Heart left ventricle (tissue), 16 donors: ENCODE data around the gene SLC17A7. TPM values are rescaled to one million over a fixed set of nuclear protein-coding genes. Genes with fewer than 3 reads are reported as not detected.
A peak's percentile ranks its signal among the peaks of the same experiment; 100 is the strongest.

Experiments
- ATAC-seq, 4 donors: fragments of 200-7000 bp; cut with Tn5 transposase; one replicate each; pipeline ENCODE4 v1.9.1; 2020 to 2022; ENCODE audit warnings: moderate library complexity in 4 of 4, mild to moderate bottlenecking in 3 of 4, moderate number of reproducible peaks in 1 of 4
- DNase-seq, 5 donors: peaks; one replicate each; pipeline ENCODE4 v3.0.0-alpha.2; 2020
- H3K27ac ChIP-seq, 12 donors: fragments of 200-600 bp; sonication (generic) in 4 of 12; one replicate each; pipeline versions ENCODE4 v1.5.0 to v1.8.0; 2016 to 2022; ENCODE audit warnings: mild to moderate bottlenecking in 2 of 12
- H3K27me3 ChIP-seq, 9 donors: fragments of 200-600 bp; sonication (generic) in 2 of 9; one replicate each; pipeline versions ENCODE4 v1.5.1 to v1.8.0; 2016 to 2022; ENCODE audit warnings: mild to moderate bottlenecking in 3 of 9
- H3K36me3 ChIP-seq, 9 donors: fragments of 200-600 bp; sonication (generic) in 2 of 9; one replicate each; pipeline versions ENCODE4 v1.5.0 to v1.8.0; 2018 to 2022; ENCODE audit warnings: mild to moderate bottlenecking in 2 of 9
- H3K4me1 ChIP-seq, 12 donors: fragments of 200-600 bp; sonication (generic) in 4 of 12; one replicate each; pipeline versions ENCODE4 v1.5.0 to v1.8.0; 2016 to 2022; ENCODE audit warnings: mild to moderate bottlenecking in 3 of 12
- H3K4me3 ChIP-seq, 12 donors: fragments of 200-600 bp; sonication (generic) in 4 of 12; one replicate each; pipeline versions ENCODE4 v1.5.0 to v1.8.0; 2017 to 2022; ENCODE audit warnings: mild to moderate bottlenecking in 9 of 12, moderate library complexity in 4 of 12
- H3K9me3 ChIP-seq, 12 donors: fragments of 200-600 bp; sonication (generic) in 4 of 12; one replicate each; pipeline versions ENCODE4 v1.5.0 to v1.8.0; 2016 to 2022; ENCODE audit warnings: mild to moderate bottlenecking in 1 of 12
- CTCF ChIP-seq, 12 donors: fragments of 200-600 bp; sonication (generic) in 4 of 12; IDR thresholded peaks; one replicate each; pipeline versions ENCODE4 v1.5.0 to v1.8.0; 2018 to 2022; ENCODE audit warnings: antibody characterized with exemption in 12 of 12, mild to moderate bottlenecking in 5 of 12
- POLR2A ChIP-seq, 2 donors: fragments of 450-650 bp; IDR thresholded peaks; one replicate each; pipeline ENCODE4 v1.6.1; 2017; ENCODE audit warnings: antibody characterized with exemption in 2 of 2, mild to moderate bottlenecking in 2 of 2, moderate library complexity in 2 of 2
- WGBS, 4 donors: extraction: QIAGEN DNeasy Blood & Tissue Kit in 2 of 4; methylation state at CpG; one replicate each; pipeline versions ENCODE4 v1.1.5 to v1.1.7; 2013 to 2018; 5-methylcytosine and 5-hydroxymethylcytosine counted together
- intact Hi-C, 10 donors: fragments of 100-400 bp; cut with DNase I; formaldehyde crosslinking; loops; one replicate each; pipeline versions ENCODE4 v1.11.1 to v1.14.2; 2022
- polyA plus RNA-seq, 2 donors: library from polyadenylated mRNA; stranded (reverse); fragments of 200-250 nt; gene quantifications; one replicate each; pipeline ENCODE4 v1.2.3, GENCODE V29; 2013
- total RNA-seq, 9 donors: library from RNA; depleted of rRNA in 2 of 9; stranded (reverse); fragments of >200 nt in 2 of 9; fragmentation: NEBNext Ultra II Directional in 3 of 9; extraction: Animal tissue kit (Norgen Biotek cat#: 25700) in 3 of 9; gene quantifications; one replicate each; pipeline versions ENCODE4 v1.1.0 to v1.2.4, GENCODE V29; 2016 to 2023
- donor health status: ischemic (EF 13 %, LVEDD 7.1; RV severe dilation, severe dysfunction).
- donor health status: healthy with polysubstance abuse.
- donor health status: DM: no; HTN: yes; CAD: no.
- donor health status: DM: no; HTN: no; CAD: no.
- donor health status: ischemic (EF 25% LVEDD 6.9; RV normal size, moderate dysfunction).
- donor health status: ischemic (EF 25% LVEDD 5.7; RV mildly dilated, moderate dysfunction).
- donor health status: healthy.
- donor health status: DM: yes; HTN: yes; CAD: no.
- donor health status: ischemic (EF 35%, LVEDD 5.7; RV mildly dilated, moderate dysfunction).
- donor health status: nonischemic (EF 11% LVEDD 7.7; RV severe dilation, severe dysfunction).
- donor health status: DM: yes; HTN: yes; CAD: no.
- donor health status: PGD.
- donor health status: ischemic (EF 29% LVEDD 5.4; RV normal size, mild dysfunction).
- donor health status: nonischemic (EF 23%, LVEDD 6.1; RV moderate dilation, normal function).

The SLC17A7 gene
- total and polyA plus RNA-seq, 11 donors: 0.46 to 1.6 (median 0.89) TPM

- intact Hi-C loops: no loop called here
- Histone ChIP-seq H3K36me3 (no peaks in the 10 kb centered on the region), H3K9me3 (no peaks in the 10 kb centered on the region), H3K4me1 (peaks cover 0 to 34% (median 13%) of the 10 kb centered on the region in 12 donors), H3K27ac (no peak overlapping the region), H3K27me3 (peaks cover 61 to 99% (median 89%) of the 10 kb centered on the region in 9 donors), H3K4me3 (peak overlapping the region in 2 of 12 donors; percentile 4 to 17)
- 1 to 2% (median 2%) methylated on average over 27 to 45 of the region's 45 CpGs for WGBS, 4 donors
- DNase-seq: no peak
- TF ChIP-seq POLR2A (IDR thresholded peaks at IDR 0.05) (no peak), CTCF (IDR thresholded peaks at IDR 0.05) (no peak)
- ATAC-seq: no peak
These were observed 13.3 kb downstream of the SLC17A7 start for GRCh38 chr19:49427855-49428546.

GRCh38 chr19:49427339-49427738 lies 14.0 kb downstream of the SLC17A7 start:
- WGBS, 4 donors: 39 to 81% (median 60%) methylated on average over 8 to 12 of the region's 12 CpGs
- Histone ChIP-seq H3K36me3 (no peaks in the 10 kb centered on the region), H3K27me3 (peaks cover 61 to 99% (median 89%) of the 10 kb centered on the region in 9 donors), H3K4me1 (peaks cover 0 to 39% (median 19%) of the 10 kb centered on the region in 12 donors), H3K9me3 (no peaks in the 10 kb centered on the region), H3K4me3 (no peak overlapping the region), H3K27ac (no peak overlapping the region)
- intact Hi-C loops: no loop called here
- DNase-seq (peak in 1 of 5 donors; percentile 13), ATAC-seq (no peak)
- TF ChIP-seq CTCF (IDR thresholded peaks at IDR 0.05) (no peak), POLR2A (IDR thresholded peaks at IDR 0.05) (no peak)

- Histone ChIP-seq H3K27me3 (peaks cover 54 to 99% (median 88%) of the 10 kb centered on the region in 9 donors), H3K4me3 (no peak overlapping the region), H3K9me3 (no peaks in the 10 kb centered on the region), H3K36me3 (no peaks in the 10 kb centered on the region), H3K27ac (no peak overlapping the region), H3K4me1 (peaks cover 0 to 49% (median 28%) of the 10 kb centered on the region in 12 donors)
- intact Hi-C loops: no loop called here
- TF ChIP-seq CTCF (IDR thresholded peaks at IDR 0.05) (no peak), POLR2A (IDR thresholded peaks at IDR 0.05) (no peak)
- DNase-seq (no peak), ATAC-seq (no peak)
- 4 to 6% (median 5%) methylated on average over 22 to 30 of the region's 30 CpGs for WGBS, 4 donors
These were observed 15.3 kb downstream of the SLC17A7 start for GRCh38 chr19:49425922-49426592.

- Histone ChIP-seq H3K36me3 (no peaks in the 10 kb centered on the region), H3K27me3 (peaks cover 50 to 99% (median 89%) of the 10 kb centered on the region in 9 donors), H3K4me3 (no peak within 1 kb of the TSS), H3K9me3 (no peaks in the 10 kb centered on the region), H3K4me1 (peaks cover 0 to 55% (median 32%) of the 10 kb centered on the region in 12 donors), H3K27ac (no peak within 1 kb of the TSS)
- DNase-seq (peak in 1 of 5 donors; percentile 46), ATAC-seq (no peak)
- intact Hi-C loops: no loop called here
- WGBS, 4 donors: 56 to 68% (median 60%) methylated on average over 7 of the region's 7 CpGs
- TF ChIP-seq POLR2A (IDR thresholded peaks at IDR 0.05) (no peak), CTCF (IDR thresholded peaks at IDR 0.05) (no peak)
These were observed 16.1 kb downstream of the SLC17A7 start, which contains the start of gene GFY for GRCh38 chr19:49425178-49425577. Gene GFY, plus strand, starts transcription at chr19:49425388. Its CDS starts 1,043 bp downstream, at chr19:49426431.
